Stimulated activated naive CD4-positive, alpha-beta T cell treated with Interleukin-2 at 50 U/mL for 16 hours (primary cell): ENCODE results near the gene NRG2.

Source experiments
- DNase-seq: peaks from one replicate; lab custom pipeline; 2025; lab: John Stamatoyannopoulos, UW

Gene NRG2

DNA sequence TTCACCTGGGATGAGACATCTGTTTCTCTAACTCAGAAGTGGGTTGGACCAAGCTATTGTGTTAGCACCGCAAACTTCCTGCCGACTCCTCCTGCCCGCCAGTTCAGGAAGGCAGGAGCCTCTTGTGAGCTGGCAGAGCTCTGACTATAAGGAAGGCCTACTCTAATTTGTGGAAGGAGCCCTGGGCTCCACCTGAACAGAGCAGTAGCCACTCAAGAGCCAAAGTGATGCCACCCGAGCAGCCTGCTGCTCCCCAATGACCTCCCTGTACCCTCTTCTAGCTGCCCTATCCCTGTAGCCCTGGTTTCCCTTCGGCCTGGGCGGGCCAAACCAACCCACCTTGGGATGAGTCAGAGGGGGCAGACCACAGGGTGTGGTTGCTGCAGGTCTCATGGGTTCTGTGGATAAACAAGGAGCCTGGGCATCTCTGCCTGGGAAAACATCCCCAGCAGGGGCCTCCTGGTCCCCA lies 165.9 kb downstream of the NRG2 start:
- DNase-seq, result no peak

- DNase-seq, result no peak
Measured at GRCh38 chr5:139875957-139876356, 167.1 kb downstream of the NRG2 start.

GRCh38 chr5:139872851-139873794 lies 170.0 kb downstream of the NRG2 start:
- DNase-seq, result no peak

- no peak for DNase-seq
Measured at GRCh38 chr5:139872052-139872766, 170.9 kb downstream of the NRG2 start.

- no peak for DNase-seq
Measured at GRCh38 chr5:139871614-139872013, 171.5 kb downstream of the NRG2 start.

- no peak for DNase-seq
Measured at GRCh38 chr5:139870677-139871076, 172.4 kb downstream of the NRG2 start.

- no peak for DNase-seq
Measured at GRCh38 chr5:139869042-139869790, 173.9 kb downstream of the NRG2 start.

GRCh38 chr5:139867581-139867980 lies 175.5 kb downstream of the NRG2 start:
- no peak for DNase-seq

GRCh38 chr5:139867109-139867508 lies 176.0 kb downstream of the NRG2 start:
- no peak for DNase-seq

- no peak for DNase-seq
Measured at GRCh38 chr5:139864716-139865483, 178.2 kb downstream of the NRG2 start.

DNA sequence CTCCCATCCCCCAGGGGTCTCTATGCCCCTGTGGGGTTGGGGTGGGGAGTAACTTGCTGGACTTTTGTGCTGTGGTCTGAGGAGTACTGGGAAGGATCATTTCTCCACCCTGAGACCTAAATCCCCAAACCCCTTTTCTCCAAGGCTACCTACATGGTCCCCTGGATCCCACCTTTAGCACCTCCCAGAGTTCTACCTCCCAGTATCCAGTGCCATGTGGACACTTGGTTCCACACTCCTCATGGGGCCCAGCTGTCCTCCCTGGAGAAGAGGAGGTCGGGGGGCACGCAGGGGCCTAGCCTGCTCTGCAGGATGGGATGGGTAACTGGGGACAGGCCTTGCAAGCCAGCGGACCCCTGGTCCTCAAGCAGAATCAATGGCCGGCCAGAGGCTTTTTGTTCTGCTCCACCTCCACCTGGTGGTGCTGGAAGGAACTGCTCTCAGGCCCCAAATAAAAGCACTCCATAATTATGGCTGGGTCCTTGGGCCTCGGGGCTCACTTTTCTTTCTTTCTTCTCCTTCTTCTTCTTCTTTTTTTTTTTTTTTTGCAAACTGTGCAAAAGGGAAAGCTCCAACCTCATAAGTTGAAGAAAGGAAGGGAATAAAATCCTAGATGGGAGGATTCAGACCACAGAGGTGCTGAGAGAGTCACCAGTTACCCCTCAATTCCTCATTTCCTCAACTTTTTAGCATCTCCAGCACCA lies 179.1 kb downstream of the NRG2 start:
- DNase-seq, result peak; percentile 27

DNA sequence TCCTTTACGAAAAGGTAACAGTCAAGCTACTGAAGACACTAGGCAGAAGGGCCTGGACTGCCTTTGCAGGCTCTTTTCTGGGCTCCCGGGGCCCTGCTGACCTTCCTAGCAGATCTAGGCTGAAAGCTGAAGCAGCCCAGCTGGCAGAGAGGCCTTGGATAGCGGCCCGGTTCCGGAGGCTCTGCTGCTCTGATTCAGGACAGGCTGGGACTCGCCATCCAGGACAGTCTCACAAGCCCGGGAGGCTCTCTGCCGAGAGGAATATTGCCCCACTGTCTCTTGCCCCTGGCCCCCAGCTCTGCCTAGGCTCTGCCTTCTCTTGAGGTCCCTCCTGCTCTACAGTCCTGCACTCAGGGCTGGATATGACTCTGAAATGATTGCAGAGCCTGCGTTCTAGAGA lies 179.7 kb downstream of the NRG2 start:
- no peak for DNase-seq

GRCh38 chr5:139862803-139863202 lies 180.3 kb downstream of the NRG2 start:
- DNase-seq, result no peak

DNA sequence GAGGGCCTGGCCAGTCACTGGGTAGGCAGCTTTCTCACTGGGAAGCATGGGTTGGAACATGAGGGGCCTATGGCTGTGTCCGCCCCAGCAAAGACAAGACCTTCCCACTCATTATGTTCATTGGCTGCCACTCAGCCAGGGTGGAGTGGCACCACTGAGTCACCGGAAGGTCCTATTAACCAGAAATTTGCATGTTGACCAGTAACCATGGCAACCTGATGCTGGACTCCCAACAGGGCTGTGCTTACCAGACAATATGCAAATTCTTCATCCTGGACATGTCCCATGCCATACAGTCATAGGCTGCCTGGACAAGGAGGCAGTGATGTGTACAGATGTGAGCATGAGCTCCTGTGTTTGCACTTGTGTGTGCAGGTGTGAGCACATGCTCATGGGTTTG lies 180.8 kb downstream of the NRG2 start:
- no peak for DNase-seq

- DNase-seq, result no peak
Measured at GRCh38 chr5:139861889-139862207, 181.3 kb downstream of the NRG2 start.

DNA sequence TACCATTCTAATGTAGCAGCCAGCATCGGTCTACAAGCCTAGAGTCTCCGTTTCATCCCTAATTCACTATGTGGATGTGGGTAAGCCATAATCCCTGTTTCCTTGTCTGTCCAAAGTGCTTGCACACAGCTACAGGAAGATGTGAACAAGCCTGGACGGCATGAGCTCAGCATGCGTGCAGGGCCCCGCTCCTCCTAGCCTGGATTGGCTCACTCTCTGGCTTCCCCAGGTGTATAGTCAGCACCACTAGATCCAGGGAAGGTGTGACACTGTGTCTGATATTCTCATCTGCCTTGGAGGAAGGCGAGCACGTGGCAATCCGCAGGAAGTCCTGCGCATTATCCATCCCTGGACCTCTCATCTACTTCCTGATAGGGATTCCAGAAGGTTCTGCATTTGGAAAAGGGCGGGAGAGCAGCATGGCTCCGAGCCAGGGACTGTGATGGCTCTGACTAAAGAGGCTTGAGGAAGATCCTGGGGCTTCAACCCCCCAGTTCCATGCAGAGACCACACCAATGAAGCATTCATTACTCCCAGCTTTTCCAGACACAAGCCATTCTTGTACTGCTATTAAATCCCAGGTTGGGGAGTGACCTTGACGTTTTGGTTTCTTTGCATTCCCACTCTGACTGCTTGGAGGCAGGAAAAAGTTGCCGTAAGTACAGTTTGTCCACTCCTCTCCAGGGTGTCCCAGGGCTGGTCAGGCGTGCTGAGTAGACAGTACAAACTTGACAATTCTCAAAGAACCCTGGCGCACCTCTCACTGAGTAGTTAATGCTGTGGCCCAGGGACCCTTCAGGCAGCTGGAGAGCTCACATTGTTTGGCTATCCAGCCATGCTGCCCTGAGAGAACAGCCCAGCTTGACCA lies 181.8 kb downstream of the NRG2 start:
- DNase-seq, result no peak

GRCh38 chr5:139859013-139859412 lies 184.1 kb downstream of the NRG2 start:
- DNase-seq, result no peak

DNA sequence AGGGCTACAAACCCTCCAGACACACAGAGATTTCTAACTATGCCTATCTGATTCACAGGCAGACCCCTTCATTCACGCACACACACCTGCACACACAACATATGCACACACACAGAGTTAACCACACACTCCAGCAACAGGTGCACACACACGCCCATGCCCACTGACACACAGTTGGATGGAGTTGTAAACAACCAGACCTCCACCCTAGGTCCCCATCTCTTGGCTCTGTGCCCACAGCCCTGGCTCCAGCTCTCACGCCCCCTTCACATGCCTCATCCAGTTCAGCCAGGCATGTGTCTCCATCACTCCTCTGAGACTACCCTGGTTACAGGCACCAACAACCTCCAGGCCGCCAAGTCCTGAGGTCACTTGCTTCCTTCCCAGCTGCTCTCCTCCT lies 186.4 kb downstream of the NRG2 start:
- no peak for DNase-seq

GRCh38 chr5:139855946-139856540 lies 187.1 kb downstream of the NRG2 start:
- DNase-seq, result no peak

GRCh38 chr5:139855451-139855850 lies 187.6 kb downstream of the NRG2 start:
- no peak for DNase-seq
